ENCODE results near the gene NID1. TPM values are rescaled to one million over a fixed set of nuclear protein-coding genes. Genes with fewer than 3 reads are reported as not detected.

NID1 gene
- total RNA-seq, 1 experiment from 2014 or later, result 48.5 TPM

DNA sequence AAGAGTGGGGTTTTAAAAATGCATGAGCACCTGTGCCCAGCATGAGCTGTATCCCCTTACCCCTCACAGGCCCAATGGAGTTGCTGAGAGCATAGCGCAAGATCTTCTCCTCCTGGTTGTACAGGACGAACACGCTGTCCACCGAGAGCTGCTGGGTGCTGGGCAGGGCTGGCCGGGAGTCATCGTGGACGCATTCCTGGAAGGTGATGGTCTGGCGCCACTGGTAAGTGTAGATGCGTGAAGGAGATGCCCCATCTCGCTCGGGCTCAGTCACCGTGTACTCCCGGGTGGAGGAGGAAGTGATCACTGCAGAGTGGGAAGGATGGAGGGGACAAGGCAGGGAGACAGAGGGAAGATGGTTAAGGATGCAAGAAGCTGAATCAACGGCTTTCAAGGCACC lies 39.1 kb downstream of the NID1 start:
- Mint-ChIP-seq H3K4me1 (ENCODE audit: low read depth, unreplicated experiment) (no peaks in the 10 kb centered on the region), H3K4me3 (ENCODE audit: unreplicated experiment) (no peak overlapping the region), H3K9me3 (ENCODE audit: unreplicated experiment) (no peaks in the 10 kb centered on the region), H3K27me3 (ENCODE audit: insufficient read depth, unreplicated experiment) (no peaks in the 10 kb centered on the region), H3K27ac (ENCODE audit: unreplicated experiment) (no peak overlapping the region), H3K36me3 (ENCODE audit: insufficient read depth, unreplicated experiment) (no peaks in the 10 kb centered on the region)
- H3K9me3 ChIP-seq, result no peaks in the 10 kb centered on the region
- no peaks in the 10 kb centered on the region for H3K4me1 ChIP-seq
- BruUV-seq (replicated peaks), result no TSS peak
- no peak overlapping the region for H3K4me3 ChIP-seq (ENCODE audit: low read depth, low read length)
- peaks cover 1% of the 10 kb centered on the region; the same call in 1 of the 2 replicates for H3K36me3 ChIP-seq (ENCODE audit: control insufficient read depth, insufficient read depth, low read length)
- no peaks in the 10 kb centered on the region for H3K27me3 ChIP-seq (replicated peaks; ENCODE audit: control insufficient read depth, insufficient read depth, low read length)
- TF ChIP-seq, protein P1, sequence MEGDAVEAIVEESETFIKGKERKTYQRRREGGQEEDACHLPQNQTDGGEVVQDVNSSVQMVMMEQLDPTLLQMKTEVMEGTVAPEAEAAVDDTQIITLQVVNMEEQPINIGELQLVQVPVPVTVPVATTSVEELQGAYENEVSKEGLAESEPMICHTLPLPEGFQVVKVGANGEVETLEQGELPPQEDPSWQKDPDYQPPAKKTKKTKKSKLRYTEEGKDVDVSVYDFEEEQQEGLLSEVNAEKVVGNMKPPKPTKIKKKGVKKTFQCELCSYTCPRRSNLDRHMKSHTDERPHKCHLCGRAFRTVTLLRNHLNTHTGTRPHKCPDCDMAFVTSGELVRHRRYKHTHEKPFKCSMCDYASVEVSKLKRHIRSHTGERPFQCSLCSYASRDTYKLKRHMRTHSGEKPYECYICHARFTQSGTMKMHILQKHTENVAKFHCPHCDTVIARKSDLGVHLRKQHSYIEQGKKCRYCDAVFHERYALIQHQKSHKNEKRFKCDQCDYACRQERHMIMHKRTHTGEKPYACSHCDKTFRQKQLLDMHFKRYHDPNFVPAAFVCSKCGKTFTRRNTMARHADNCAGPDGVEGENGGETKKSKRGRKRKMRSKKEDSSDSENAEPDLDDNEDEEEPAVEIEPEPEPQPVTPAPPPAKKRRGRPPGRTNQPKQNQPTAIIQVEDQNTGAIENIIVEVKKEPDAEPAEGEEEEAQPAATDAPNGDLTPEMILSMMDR (IDR thresholded peaks at IDR 0.05; ENCODE audit: insufficient read depth in 1 of 2, low read depth in 1 of 2, low read length in 1 of 2, severe bottlenecking in 1 of 2, unreplicated experiment in 1 of 2), result no peak
- intact Hi-C loops (cut with micrococcal nuclease; ENCODE audit: unreplicated experiment), result no loop called here
- ChIA-PET CTCF (no interaction called here), POLR2A (no interaction called here)
- no peak for DNase-seq

DNA sequence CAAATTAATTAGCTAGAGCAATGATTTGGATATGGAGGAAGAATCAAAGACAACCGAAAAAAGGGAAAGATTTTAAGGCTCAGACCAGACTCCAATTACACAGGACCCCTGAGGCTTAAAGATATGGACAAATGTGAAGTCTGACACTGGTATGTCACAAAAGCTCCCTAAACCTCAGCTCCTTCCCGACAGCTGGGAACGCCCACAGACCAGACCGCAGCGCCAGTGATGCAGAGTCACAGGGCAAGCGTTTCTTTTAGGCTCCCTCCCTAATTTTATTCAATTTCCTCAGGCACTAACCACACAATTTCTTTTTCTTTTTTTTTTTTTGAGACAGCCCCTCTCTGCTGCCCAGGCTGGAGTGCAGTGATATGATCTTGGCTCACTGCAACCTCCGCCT lies 40.2 kb downstream of the NID1 start:
- Histone ChIP-seq H3K36me3 (ENCODE audit: control insufficient read depth, insufficient read depth, low read length) (peaks cover 1% of the 10 kb centered on the region; the same call in 1 of the 2 replicates), H3K9me3 (no peaks in the 10 kb centered on the region), H3K27me3 (replicated peaks; ENCODE audit: control insufficient read depth, insufficient read depth, low read length) (no peaks in the 10 kb centered on the region), H3K4me3 (ENCODE audit: low read depth, low read length) (no peak overlapping the region), H3K4me1 (no peaks in the 10 kb centered on the region)
- no peak for DNase-seq
- BruUV-seq (replicated peaks), result no TSS peak
- TF ChIP-seq, protein P1 (IDR thresholded peaks at IDR 0.05; ENCODE audit: insufficient read depth in 1 of 2, low read depth in 1 of 2, low read length in 1 of 2, severe bottlenecking in 1 of 2, unreplicated experiment in 1 of 2), result no peak
- Mint-ChIP-seq H3K36me3 (ENCODE audit: insufficient read depth, unreplicated experiment) (no peaks in the 10 kb centered on the region), H3K27ac (ENCODE audit: unreplicated experiment) (no peak overlapping the region), H3K9me3 (ENCODE audit: unreplicated experiment) (no peaks in the 10 kb centered on the region), H3K4me3 (ENCODE audit: unreplicated experiment) (no peak overlapping the region), H3K27me3 (ENCODE audit: insufficient read depth, unreplicated experiment) (no peaks in the 10 kb centered on the region), H3K4me1 (ENCODE audit: low read depth, unreplicated experiment) (no peaks in the 10 kb centered on the region)
- POLR2A ChIA-PET, result no interaction called here
- CTCF ChIA-PET, result interaction anchor here (0.7 kb wide), 1 partner anchor 1547 kb away, joined by 3 read pairs; no protein-coding TSS in a partner anchor
- intact Hi-C loops (cut with micrococcal nuclease; ENCODE audit: unreplicated experiment), result no loop called here

GRCh38 chr1:236023926-236024565 lies 40.8 kb downstream of the NID1 start:
- Mint-ChIP-seq H3K4me1 (ENCODE audit: low read depth, unreplicated experiment) (no peaks in the 10 kb centered on the region), H3K9me3 (ENCODE audit: unreplicated experiment) (no peaks in the 10 kb centered on the region), H3K4me3 (ENCODE audit: unreplicated experiment) (no peak overlapping the region), H3K27ac (ENCODE audit: unreplicated experiment) (no peak overlapping the region), H3K27me3 (ENCODE audit: insufficient read depth, unreplicated experiment) (no peaks in the 10 kb centered on the region), H3K36me3 (ENCODE audit: insufficient read depth, unreplicated experiment) (no peaks in the 10 kb centered on the region)
- H3K4me1 ChIP-seq, result no peaks in the 10 kb centered on the region
- DNase-seq, result no peak
- H3K36me3 ChIP-seq (ENCODE audit: control insufficient read depth, insufficient read depth, low read length), result peaks cover 1% of the 10 kb centered on the region; the same call in 1 of the 2 replicates
- intact Hi-C loops (cut with micrococcal nuclease; ENCODE audit: unreplicated experiment), result no loop called here
- no TSS peak for BruUV-seq (replicated peaks)
- no peak overlapping the region for H3K4me3 ChIP-seq (ENCODE audit: low read depth, low read length)
- POLR2A ChIA-PET, result interaction anchor here (0.7 kb wide), 1 partner anchor 763 kb away, joined by 7 read pairs; no protein-coding TSS in a partner anchor
- H3K9me3 ChIP-seq, result no peaks in the 10 kb centered on the region
- H3K27me3 ChIP-seq (replicated peaks; ENCODE audit: control insufficient read depth, insufficient read depth, low read length), result no peaks in the 10 kb centered on the region
- CTCF ChIA-PET, result interaction anchor here (0.7 kb wide), 1 partner anchor 1546 kb away, joined by 3 read pairs; no protein-coding TSS in a partner anchor
- TF ChIP-seq, protein P1 (IDR thresholded peaks at IDR 0.05; ENCODE audit: insufficient read depth in 1 of 2, low read depth in 1 of 2, low read length in 1 of 2, severe bottlenecking in 1 of 2, unreplicated experiment in 1 of 2), result no peak

Measured in Caco-2 (cell line).